K562 (cell line): ENCODE measurements around the gene ACO2. TPM values are rescaled to one million over a fixed set of nuclear protein-coding genes. Genes with fewer than 3 reads are reported as not detected.

Source experiments
- ATAC-seq: fragments of 200-7000 bp; cut with Tn5 transposase; 3 replicates; pipeline ENCODE4 v1.9.1; 2020; ENCODE audit warnings: moderate library complexity
- BruUV-seq: library from RNA; stranded (reverse); fragments of 400-500 nt; replicated peaks from 2 replicates; lab custom pipeline; 2021; lab: Mats Ljungman, UMichigan
- CTCF ChIA-PET: fragments of 300-600 bp; formaldehyde crosslinking; extraction: SDS; loops from one replicate; lab custom pipeline; 2021; ENCODE audit warnings: low intra/inter-chr PET ratio; lab: Yijun Ruan, JAX
- POLR2A ChIA-PET: fragments of 300-600, 350-650 bp; sonication (Branson Sonifier 250); formaldehyde crosslinking; extraction: SDS; loops from one replicate; lab custom pipeline; 2021; ENCODE audit warnings: antibody characterized with exemption, inconsistent platforms; lab: Yijun Ruan, JAX
- DNase-seq, 4 experiments: peaks; one replicate each; pipeline versions ENCODE4 v3.0.0 to v3.0.0-alpha.2; 2011 to 2018; ENCODE audit warnings: low spot score in 3 of 4, mixed read lengths in 3 of 4; ENCODE audit errors: extremely low read depth in 1 of 4
- FAIRE-seq: peaks from 2 replicates; lab custom pipeline; 2011; peaks lifted over from hg19 to GRCh38; lab: Jason Lieb, UNC
- H2AFZ ChIP-seq: 2 replicates; pipeline ENCODE4 v1.6.0; 2011; ENCODE audit warnings: low read depth, low read length, control low read depth, inconsistent platforms
- H3K27ac ChIP-seq: fragments of 200-600 bp; 3 replicates; pipeline ENCODE4 v1.8.0; 2011; ENCODE audit warnings: low read depth, mild to moderate bottlenecking, control low read depth, inconsistent platforms, low read length, moderate library complexity, mixed read lengths; ENCODE audit errors: extremely low read depth
- H3K27me3 ChIP-seq, 2 experiments: fragments of 300-600 bp in 1 of 2; 2 replicates in 1 of 2; 3 replicates in 1 of 2; pipeline versions ENCODE4 v1.6.0 to v1.8.0; 2011; ENCODE audit warnings: inconsistent platforms in 2 of 2, low read length in 2 of 2, mild to moderate bottlenecking in 1 of 2, mixed read lengths in 1 of 2, moderate library complexity in 1 of 2; ENCODE audit not compliant: control insufficient read depth in 2 of 2, insufficient read depth in 2 of 2
- H3K36me3 ChIP-seq: fragments of 300-600 bp; 3 replicates; pipeline ENCODE4 v1.8.0; 2011; ENCODE audit warnings: mild to moderate bottlenecking, low read length, inconsistent platforms; ENCODE audit not compliant: control insufficient read depth, insufficient read depth
- H3K4me1 ChIP-seq, 2 experiments: fragments of 200-600 bp in 1 of 2; replicated peaks in 1 of 2; 2 replicates in 1 of 2; 3 replicates in 1 of 2; pipeline versions ENCODE4 v1.5.1 to v1.8.0; 2011; ENCODE audit warnings: inconsistent platforms in 2 of 2, low read length in 2 of 2, mild to moderate bottlenecking in 1 of 2, mixed read lengths in 1 of 2, moderate library complexity in 1 of 2; ENCODE audit not compliant: control insufficient read depth in 2 of 2, insufficient read depth in 2 of 2
- H3K4me2 ChIP-seq: 2 replicates; pipeline ENCODE4 v1.6.1; 2011; ENCODE audit warnings: low read length, control low read depth, inconsistent platforms, mixed read lengths; ENCODE audit not compliant: insufficient read depth
- H3K4me3 ChIP-seq: fragments of 200-600 bp; sonication (generic), shearing (Covaris generic); 2 replicates; pipeline ENCODE4 v1.5.1; 2016; ENCODE audit warnings: control low read depth, inconsistent platforms
- H3K79me2 ChIP-seq: fragments of 200-600 bp; 3 replicates; pipeline ENCODE4 v1.8.0; 2011; ENCODE audit warnings: low read length, inconsistent platforms; ENCODE audit not compliant: control insufficient read depth, insufficient read depth
- H3K9ac ChIP-seq, 2 experiments: 2 replicates each; pipeline versions ENCODE4 v1.6.0 to v1.6.1; 2011; ENCODE audit warnings: low read depth in 2 of 2, low read length in 2 of 2, control low read depth in 1 of 2, inconsistent platforms in 1 of 2, mild to moderate bottlenecking in 1 of 2, mixed read lengths in 1 of 2; ENCODE audit not compliant: insufficient read depth in 1 of 2
- H3K9me1 ChIP-seq: one replicate; pipeline ENCODE4 v1.6.0; 2011; ENCODE audit warnings: inconsistent platforms, mild to moderate bottlenecking, low read length, moderate library complexity; ENCODE audit not compliant: control insufficient read depth, insufficient read depth
- H3K9me3 ChIP-seq: replicated peaks from 2 replicates; pipeline ENCODE4 v1.5.1; 2011; ENCODE audit warnings: low read depth, low read length, inconsistent platforms; ENCODE audit not compliant: control insufficient read depth, insufficient read depth
- H4K20me1 ChIP-seq: replicated peaks from 2 replicates; pipeline ENCODE4 v1.6.1; 2011; ENCODE audit warnings: low read length, inconsistent platforms, mixed read lengths; ENCODE audit not compliant: control insufficient read depth, insufficient read depth
- E2F3 ChIP-seq: fragments of 250-450 bp; sonication (Bioruptor Pico); IDR thresholded peaks from 2 replicates; pipeline ENCODE4 v1.4.0; 2020; ENCODE audit warnings: mild to moderate bottlenecking
- MTA1 ChIP-seq: fragments of 450-650 bp; IDR thresholded peaks from 2 replicates; pipeline ENCODE4 v1.6.1; 2017; ENCODE audit warnings: borderline replicate concordance
- POLR3A ChIP-seq: IDR thresholded peaks from 2 replicates; pipeline ENCODE4 v1.6.1; 2011; ENCODE audit warnings: borderline replicate concordance, mild to moderate bottlenecking, moderate library complexity; ENCODE audit not compliant: insufficient read length, insufficient read depth; ENCODE audit errors: extremely low read depth
- RB1 ChIP-seq: fragments of 450-650 bp; IDR thresholded peaks from 2 replicates; pipeline ENCODE4 v1.6.1; 2017; ENCODE audit warnings: low read depth, mild to moderate bottlenecking
- TAF9B ChIP-seq: fragments of 450-650 bp; IDR thresholded peaks from 2 replicates; pipeline ENCODE4 v1.6.1; 2018; ENCODE audit warnings: mild to moderate bottlenecking; ENCODE audit not compliant: partially characterized antibody
- ZBTB8A ChIP-seq: fragments of 450-650 bp; IDR thresholded peaks from 2 replicates; pipeline ENCODE4 v1.6.1; 2018; ENCODE audit warnings: mild to moderate bottlenecking, moderate library complexity; ENCODE audit not compliant: partially characterized antibody
- ZNF41 ChIP-seq: fragments of 250-450 bp; sonication (Bioruptor Pico); conservative IDR thresholded peaks from 2 replicates; pipeline ENCODE4 v1.4.0; 2020; ENCODE audit warnings: mild to moderate bottlenecking
- WGBS: fragments of 100-300 bp; shearing (Covaris generic); methylation state at CpG from one replicate; pipeline ENCODE4 v1.1.6; 2016; ENCODE audit warnings: low coverage, mixed read lengths; ENCODE audit not compliant: insufficient coverage; ENCODE audit errors: missing lambda C conversion rate; 5-methylcytosine and 5-hydroxymethylcytosine counted together
- in situ Hi-C: fragments of 300-500 bp; cut with MboI; formaldehyde crosslinking; loops from 4 replicates; pipeline ENCODE4 v1.15.0; 2018; ENCODE audit warnings: inconsistent platforms, mixed read lengths
- intact Hi-C: fragments of 100-400 bp; cut with micrococcal nuclease; formaldehyde crosslinking; loops from 2 replicates; pipeline ENCODE4 v1.14.2; 2022
- polyA plus RNA-seq, 8 experiments: library from polyadenylated mRNA; depleted of rRNA in 4 of 8; stranded (reverse) in 5 of 8; unstranded in 3 of 8; fragments of >200 nt; fragmentation: Nextera tagmentation in 2 of 8; fragmentation: Illumina TruSeq in 1 of 8; extraction: Ambion mirVana in 2 of 8; extraction: Trizol in 1 of 8; gene quantifications; 2 replicates each; pipeline versions ENCODE4 v1.2.1 to v1.2.3, GENCODE V29; 2011 to 2014; ENCODE audit warnings: inconsistent platforms in 1 of 8, missing spikeins in 1 of 8
- total RNA-seq, 7 experiments: library from RNA; depleted of rRNA in 6 of 7; stranded (reverse); fragments of >200 nt in 6 of 7; fragmentation: Illumina TruSeq in 2 of 7; extraction: Trizol in 2 of 7; gene quantifications; 2 replicates each; pipeline versions ENCODE4 v1.2.1 to v1.2.3, GENCODE V29; 2011 to 2021; ENCODE audit warnings: low replicate concordance in 1 of 7
- TF ChIP-seq, protein P1 (sequence below): fragments of 450-650 bp; IDR thresholded peaks from 2 replicates; pipeline ENCODE4 v1.6.1; 2016; ENCODE audit warnings: low read depth
- TF ChIP-seq, protein P2 (sequence below): fragments of 450-650 bp; IDR thresholded peaks from 2 replicates; pipeline ENCODE4 v1.6.1; 2014; ENCODE audit warnings: low read depth, mild to moderate bottlenecking, moderate library complexity, borderline replicate concordance
- TF ChIP-seq, protein P3 (sequence below): fragments of 250-450 bp; sonication (Bioruptor Pico); IDR thresholded peaks from 2 replicates; pipeline ENCODE4 v1.4.0; 2020; ENCODE audit warnings: mild to moderate bottlenecking, moderate library complexity

The ACO2 gene
- total and polyA plus RNA-seq, 9 of the 15 experiments (the other 6 are each of a cell fraction or from before 2014, with no cell fraction given), result 16.2 to 119 (median 43.2) TPM

DNA sequence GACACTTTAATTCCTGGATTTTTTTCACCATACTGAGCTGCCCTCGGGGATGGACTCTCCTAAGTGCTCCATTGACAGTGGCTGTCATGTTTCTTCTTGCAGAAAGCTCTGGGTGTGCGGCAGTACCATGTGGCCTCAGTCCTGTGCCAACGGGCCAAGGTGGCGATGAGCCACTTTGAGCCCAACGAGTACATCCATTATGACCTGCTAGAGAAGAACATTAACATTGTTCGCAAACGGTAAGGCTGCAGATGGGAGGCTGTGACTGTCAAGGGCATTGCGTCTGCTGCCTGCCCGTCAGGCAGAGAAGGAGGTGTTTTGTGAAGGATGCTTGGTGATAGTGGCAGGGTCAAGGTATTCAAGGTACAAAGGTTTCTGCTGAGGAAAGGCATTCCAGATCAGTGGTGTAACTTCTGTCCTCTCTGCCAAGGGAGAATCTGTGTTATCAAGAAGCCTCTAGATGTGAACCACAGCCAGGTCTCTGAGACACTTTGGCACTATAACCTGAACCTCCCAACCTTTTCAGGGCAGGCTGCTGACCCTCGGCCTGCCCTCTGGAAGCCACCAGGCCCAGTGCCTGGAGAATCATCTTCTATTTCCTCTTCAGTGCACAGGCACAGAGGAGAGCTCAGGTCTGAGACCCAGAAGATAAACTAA, 30.8 kb downstream of the ACO2 start:
- no peaks in the 10 kb centered on the region for H3K9me1 ChIP-seq
- ATAC-seq (no peak), FAIRE-seq (no peak), DNase-seq (no peak)
- H3K27ac ChIP-seq, result no peak overlapping the region
- 90% methylated on average over 10 of the region's 10 CpGs for WGBS
- H4K20me1 ChIP-seq, result peaks cover 12% of the 10 kb centered on the region; the same call in 1 of the 2 replicates
- 0 out of 4 replicates have a peak overlapping the region, but pooled peaks of 1 of the 2 experiments have one; percentile 26 for H3K9ac ChIP-seq
- POLR2A ChIA-PET, result interaction anchor here (0.6 to 0.9 kb wide), 2 partner anchors 24 to 53 kb away, joined by 3 to 4 read pairs; no protein-coding TSS in a partner anchor
- in situ Hi-C loops (no loop called here), intact Hi-C loops (no loop called here)
- no peaks in the 10 kb centered on the region for H3K9me3 ChIP-seq
- CTCF ChIA-PET, result no interaction called here
- H3K36me3 ChIP-seq, result peaks cover 61% of the 10 kb centered on the region; the same call in 2 of the 3 replicates
- H3K4me2 ChIP-seq, result no peak overlapping the region
- BruUV-seq, result no TSS peak
- H3K79me2 ChIP-seq, result peaks cover 48% of the 10 kb centered on the region
- no peaks in the 10 kb centered on the region for H3K27me3 ChIP-seq
- no peak overlapping the region for H3K4me3 ChIP-seq
- no peak overlapping the region for H2AFZ ChIP-seq
- H3K4me1 ChIP-seq, result no peaks in the 10 kb centered on the region; a peak in 1 of 5 replicates
- no peak for TF ChIP-seq ZBTB8A
- no peak for TF ChIP-seq MTA1
- TF ChIP-seq, protein P1, sequence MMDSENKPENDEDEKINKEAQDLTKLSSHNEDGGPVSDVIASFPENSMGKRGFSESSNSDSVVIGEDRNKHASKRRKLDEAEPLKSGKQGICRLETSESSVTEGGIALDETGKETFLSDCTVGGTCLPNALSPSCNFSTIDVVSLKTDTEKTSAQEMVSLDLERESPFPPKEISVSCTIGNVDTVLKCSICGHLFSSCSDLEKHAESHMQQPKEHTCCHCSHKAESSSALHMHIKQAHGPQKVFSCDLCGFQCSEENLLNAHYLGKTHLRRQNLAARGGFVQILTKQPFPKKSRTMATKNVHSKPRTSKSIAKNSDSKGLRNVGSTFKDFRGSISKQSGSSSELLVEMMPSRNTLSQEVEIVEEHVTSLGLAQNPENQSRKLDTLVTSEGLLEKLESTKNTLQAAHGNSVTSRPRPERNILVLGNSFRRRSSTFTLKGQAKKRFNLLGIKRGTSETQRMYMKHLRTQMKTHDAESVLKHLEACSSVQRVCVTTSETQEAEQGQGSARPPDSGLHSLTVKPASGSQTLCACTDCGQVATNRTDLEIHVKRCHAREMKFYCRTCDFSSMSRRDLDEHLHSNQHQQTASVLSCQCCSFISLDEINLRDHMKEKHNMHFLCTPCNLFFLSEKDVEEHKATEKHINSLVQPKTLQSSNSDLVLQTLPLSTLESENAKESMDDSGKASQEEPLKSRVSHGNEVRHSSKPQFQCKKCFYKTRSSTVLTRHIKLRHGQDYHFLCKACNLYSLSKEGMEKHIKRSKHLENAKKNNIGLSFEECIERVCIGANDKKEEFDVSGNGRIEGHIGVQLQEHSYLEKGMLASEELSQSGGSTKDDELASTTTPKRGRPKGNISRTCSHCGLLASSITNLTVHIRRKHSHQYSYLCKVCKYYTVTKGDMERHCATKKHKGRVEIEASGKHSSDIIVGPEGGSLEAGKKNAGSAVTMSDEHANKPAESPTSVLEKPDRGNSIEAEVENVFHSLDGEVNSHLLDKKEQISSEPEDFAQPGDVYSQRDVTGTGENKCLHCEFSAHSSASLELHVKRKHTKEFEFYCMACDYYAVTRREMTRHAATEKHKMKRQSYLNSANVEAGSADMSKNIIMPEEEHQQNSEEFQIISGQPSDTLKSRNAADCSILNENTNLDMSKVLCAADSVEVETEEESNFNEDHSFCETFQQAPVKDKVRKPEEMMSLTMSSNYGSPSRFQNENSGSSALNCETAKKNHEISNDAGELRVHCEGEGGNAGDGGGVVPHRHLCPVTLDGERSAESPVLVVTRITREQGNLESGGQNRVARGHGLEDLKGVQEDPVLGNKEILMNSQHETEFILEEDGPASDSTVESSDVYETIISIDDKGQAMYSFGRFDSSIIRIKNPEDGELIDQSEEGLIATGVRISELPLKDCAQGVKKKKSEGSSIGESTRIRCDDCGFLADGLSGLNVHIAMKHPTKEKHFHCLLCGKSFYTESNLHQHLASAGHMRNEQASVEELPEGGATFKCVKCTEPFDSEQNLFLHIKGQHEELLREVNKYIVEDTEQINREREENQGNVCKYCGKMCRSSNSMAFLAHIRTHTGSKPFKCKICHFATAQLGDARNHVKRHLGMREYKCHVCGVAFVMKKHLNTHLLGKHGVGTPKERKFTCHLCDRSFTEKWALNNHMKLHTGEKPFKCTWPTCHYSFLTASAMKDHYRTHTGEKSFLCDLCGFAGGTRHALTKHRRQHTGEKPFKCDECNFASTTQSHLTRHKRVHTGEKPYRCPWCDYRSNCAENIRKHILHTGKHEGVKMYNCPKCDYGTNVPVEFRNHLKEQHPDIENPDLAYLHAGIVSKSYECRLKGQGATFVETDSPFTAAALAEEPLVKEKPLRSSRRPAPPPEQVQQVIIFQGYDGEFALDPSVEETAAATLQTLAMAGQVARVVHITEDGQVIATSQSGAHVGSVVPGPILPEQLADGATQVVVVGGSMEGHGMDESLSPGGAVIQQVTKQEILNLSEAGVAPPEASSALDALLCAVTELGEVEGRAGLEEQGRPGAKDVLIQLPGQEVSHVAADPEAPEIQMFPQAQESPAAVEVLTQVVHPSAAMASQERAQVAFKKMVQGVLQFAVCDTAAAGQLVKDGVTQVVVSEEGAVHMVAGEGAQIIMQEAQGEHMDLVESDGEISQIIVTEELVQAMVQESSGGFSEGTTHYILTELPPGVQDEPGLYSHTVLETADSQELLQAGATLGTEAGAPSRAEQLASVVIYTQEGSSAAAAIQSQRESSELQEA, result no peak
- no peak for TF ChIP-seq ZNF41 (CRISPR knock-in tag)
- TF ChIP-seq TAF9B, result no peak
- no peak for TF ChIP-seq RB1
- TF ChIP-seq, protein P2, sequence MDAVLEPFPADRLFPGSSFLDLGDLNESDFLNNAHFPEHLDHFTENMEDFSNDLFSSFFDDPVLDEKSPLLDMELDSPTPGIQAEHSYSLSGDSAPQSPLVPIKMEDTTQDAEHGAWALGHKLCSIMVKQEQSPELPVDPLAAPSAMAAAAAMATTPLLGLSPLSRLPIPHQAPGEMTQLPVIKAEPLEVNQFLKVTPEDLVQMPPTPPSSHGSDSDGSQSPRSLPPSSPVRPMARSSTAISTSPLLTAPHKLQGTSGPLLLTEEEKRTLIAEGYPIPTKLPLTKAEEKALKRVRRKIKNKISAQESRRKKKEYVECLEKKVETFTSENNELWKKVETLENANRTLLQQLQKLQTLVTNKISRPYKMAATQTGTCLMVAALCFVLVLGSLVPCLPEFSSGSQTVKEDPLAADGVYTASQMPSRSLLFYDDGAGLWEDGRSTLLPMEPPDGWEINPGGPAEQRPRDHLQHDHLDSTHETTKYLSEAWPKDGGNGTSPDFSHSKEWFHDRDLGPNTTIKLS, result no peak
- TF ChIP-seq POLR3A, result no peak
- no peak for TF ChIP-seq E2F3
- TF ChIP-seq, protein P3, sequence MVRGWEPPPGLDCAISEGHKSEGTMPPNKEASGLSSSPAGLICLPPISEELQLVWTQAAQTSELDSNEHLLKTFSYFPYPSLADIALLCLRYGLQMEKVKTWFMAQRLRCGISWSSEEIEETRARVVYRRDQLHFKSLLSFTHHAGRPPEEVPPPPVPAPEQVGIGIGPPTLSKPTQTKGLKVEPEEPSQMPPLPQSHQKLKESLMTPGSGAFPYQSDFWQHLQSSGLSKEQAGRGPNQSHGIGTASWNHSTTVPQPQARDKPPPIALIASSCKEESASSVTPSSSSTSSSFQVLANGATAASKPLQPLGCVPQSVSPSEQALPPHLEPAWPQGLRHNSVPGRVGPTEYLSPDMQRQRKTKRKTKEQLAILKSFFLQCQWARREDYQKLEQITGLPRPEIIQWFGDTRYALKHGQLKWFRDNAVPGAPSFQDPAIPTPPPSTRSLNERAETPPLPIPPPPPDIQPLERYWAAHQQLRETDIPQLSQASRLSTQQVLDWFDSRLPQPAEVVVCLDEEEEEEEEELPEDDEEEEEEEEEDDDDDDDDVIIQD, result no peak
